Astrocyte of the cerebellum (primary cell): ENCODE data around the gene MBOAT2.

Experiments
- DNase-seq: peaks from one replicate; pipeline ENCODE4 v3.0.0-alpha.2; 2011; ENCODE audit warnings: low read depth
- H3K4me3 ChIP-seq: 2 replicates; pipeline ENCODE4 v1.5.1; 2011; ENCODE audit warnings: mild to moderate bottlenecking, low read depth, low read length, moderate library complexity
- CTCF ChIP-seq: IDR thresholded peaks from 2 replicates; pipeline ENCODE4 v1.5.1; 2012; ENCODE audit warnings: low read length, low read depth, moderate library complexity, mild to moderate bottlenecking; ENCODE audit errors: missing control alignments
- in situ Hi-C: cut with HindIII; loops from 2 replicates; pipeline ENCODE4 v1.10.0; 2017; ENCODE audit warnings: low sequenced_read_pairs

The MBOAT2 gene

DNA sequence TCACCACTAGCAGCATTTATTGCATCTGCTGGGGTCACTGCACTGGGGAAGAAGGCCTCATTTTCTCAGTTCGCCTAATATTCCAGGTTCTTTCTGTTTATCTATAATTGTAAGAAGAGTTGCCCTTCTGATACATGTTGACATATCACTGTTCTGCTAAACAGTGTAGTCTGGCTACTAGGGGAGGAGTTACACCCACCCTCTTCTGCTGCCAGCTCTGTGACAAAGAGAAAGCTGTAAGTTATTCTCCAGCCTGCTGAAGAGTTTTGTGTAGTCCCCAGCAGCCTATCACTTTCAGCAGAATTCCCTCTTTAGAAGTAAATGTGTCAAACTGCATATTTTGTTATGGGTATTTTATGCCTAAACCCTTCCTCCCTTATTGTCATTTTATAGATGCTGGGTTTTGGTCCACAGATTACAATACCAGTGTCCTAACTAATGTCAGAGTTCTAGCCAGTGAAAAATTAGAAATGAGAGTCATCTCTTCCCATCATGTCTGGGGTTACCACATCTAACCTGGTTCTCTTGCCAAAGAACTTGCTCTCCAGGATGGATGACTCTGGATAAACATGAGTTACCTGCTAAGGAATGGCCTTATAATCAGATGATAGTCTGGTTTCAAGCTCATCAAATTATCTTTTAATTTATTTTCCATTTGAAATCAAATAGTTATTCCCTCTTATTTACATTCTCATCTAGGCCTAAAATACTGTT, 5.6 kb upstream of the MBOAT2 start:
- no peak for DNase-seq
- in situ Hi-C loops, result no loop called here
- TF ChIP-seq CTCF, result no peak
- no peak overlapping the region for H3K4me3 ChIP-seq

GRCh38 chr2:9006368-9006767, 2.9 kb upstream of the MBOAT2 start:
- no peak for DNase-seq
- TF ChIP-seq CTCF, result no peak

GRCh38 chr2:9004338-9005204, 1.1 kb upstream of the MBOAT2 start:
- no peak for DNase-seq
- peak overlapping the region; percentile 62 for H3K4me3 ChIP-seq
- in situ Hi-C loops, result no loop called here
- TF ChIP-seq CTCF, result no peak

More at GRCh38 chr2:9006368-9006767, 2.9 kb upstream of the MBOAT2 start:
- H3K4me3 ChIP-seq, result no peak overlapping the region
- in situ Hi-C loops, result no loop called here

DNA sequence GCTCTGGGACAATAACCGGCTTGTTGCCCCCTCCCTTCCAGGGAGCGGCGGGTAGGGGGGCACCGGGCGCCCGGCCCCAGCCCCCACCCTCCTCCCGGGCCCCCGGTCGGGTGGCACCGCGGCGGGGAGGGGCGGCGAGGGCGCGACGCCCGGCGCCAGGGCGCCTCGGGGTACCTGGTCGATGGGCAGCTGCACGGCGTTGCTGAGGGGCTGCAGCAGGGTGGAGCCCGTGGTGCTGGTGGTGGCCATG, 193 bp downstream of the MBOAT2 start:
- no peak for TF ChIP-seq CTCF
- H3K4me3 ChIP-seq, result peak overlapping the region; percentile 71
- no peak for DNase-seq
- in situ Hi-C loops, result no loop called here

DNA sequence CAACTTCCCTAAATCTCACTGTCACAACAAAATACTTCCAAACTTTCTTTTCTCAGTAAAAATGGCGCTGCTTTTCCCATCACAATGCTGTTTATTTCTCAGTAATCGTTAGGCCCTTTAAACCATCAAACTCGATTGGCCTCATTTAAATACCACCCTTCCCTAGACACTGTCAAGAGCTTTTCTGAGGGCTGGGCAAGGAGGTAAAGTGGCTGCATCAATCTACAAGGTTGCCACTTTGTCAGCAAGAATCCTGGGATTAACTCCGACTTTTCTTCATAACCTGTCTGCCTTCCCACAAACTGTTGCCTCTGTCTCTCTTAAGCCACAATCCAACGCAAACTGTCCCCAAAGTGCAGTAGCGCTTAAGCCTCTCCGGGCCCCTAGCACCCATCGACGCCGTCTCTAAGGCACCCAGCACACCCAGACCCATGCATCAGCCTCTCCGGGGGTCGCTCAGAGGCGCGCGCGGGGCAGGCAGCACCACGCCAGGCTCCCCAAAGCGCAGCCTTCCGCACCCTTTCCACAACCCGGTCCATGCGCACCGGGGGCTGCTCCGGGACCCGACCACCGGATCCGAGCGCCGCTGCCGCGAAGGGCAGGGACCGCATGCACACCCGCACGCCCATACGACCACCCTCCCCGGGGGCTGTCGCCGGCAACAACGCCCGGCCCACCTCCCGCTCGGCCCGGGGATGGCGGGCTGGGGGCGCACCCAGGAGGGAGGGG, 683 bp downstream of the MBOAT2 start:
- in situ Hi-C loops, result no loop called here
- H3K4me3 ChIP-seq, result peak overlapping the region; percentile 71
- no peak for DNase-seq
- no peak for TF ChIP-seq CTCF

DNA sequence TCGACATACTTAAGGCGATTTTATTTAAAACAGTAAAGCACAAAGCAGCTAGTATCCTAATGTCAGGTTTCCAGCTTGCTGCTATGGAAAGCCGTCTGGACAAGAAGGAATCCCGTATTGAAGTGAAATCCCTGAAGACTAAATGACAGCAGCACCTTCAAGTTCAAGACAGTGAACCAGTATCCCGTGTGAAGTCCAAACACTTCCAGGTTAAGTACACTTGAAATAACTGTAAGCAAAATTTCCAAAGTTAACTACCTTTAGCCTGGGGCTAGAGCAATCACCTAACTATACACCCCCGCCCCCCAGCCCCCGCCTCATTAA, 1.2 kb downstream of the MBOAT2 start:
- DNase-seq, result no peak
- in situ Hi-C loops, result no loop called here

More for the DNA sequence above, 1.2 kb downstream of the MBOAT2 start:
- no peak for TF ChIP-seq CTCF
- H3K4me3 ChIP-seq, result peak overlapping the region; percentile 71
